Choroid plexus epithelial cell (primary cell): Measurements from ENCODE around the gene EEF2K.
A peak's percentile ranks its signal among the peaks of the same experiment; 100 is the strongest.

Experiments
- DNase-seq: peaks from one replicate; pipeline ENCODE4 v3.0.0-alpha.2; 2010; ENCODE audit warnings: low read depth
- H3K4me3 ChIP-seq: 2 replicates; pipeline ENCODE4 v1.5.1; 2011; ENCODE audit warnings: low read depth, mild to moderate bottlenecking, control low read depth, low read length, moderate library complexity
- TF ChIP-seq, protein P1 (sequence below): conservative IDR thresholded peaks from 2 replicates; pipeline ENCODE4 v1.5.1; 2011; ENCODE audit warnings: low read depth, mild to moderate bottlenecking, control low read depth, inconsistent platforms, low read length, moderate library complexity

EEF2K gene

GRCh38 chr16:22233037-22233372, 26.9 kb downstream of the EEF2K start:
- TF ChIP-seq, protein P1, sequence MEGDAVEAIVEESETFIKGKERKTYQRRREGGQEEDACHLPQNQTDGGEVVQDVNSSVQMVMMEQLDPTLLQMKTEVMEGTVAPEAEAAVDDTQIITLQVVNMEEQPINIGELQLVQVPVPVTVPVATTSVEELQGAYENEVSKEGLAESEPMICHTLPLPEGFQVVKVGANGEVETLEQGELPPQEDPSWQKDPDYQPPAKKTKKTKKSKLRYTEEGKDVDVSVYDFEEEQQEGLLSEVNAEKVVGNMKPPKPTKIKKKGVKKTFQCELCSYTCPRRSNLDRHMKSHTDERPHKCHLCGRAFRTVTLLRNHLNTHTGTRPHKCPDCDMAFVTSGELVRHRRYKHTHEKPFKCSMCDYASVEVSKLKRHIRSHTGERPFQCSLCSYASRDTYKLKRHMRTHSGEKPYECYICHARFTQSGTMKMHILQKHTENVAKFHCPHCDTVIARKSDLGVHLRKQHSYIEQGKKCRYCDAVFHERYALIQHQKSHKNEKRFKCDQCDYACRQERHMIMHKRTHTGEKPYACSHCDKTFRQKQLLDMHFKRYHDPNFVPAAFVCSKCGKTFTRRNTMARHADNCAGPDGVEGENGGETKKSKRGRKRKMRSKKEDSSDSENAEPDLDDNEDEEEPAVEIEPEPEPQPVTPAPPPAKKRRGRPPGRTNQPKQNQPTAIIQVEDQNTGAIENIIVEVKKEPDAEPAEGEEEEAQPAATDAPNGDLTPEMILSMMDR: no peak
- DNase-seq: no peak
- H3K4me3 ChIP-seq: no peak overlapping the region

DNA sequence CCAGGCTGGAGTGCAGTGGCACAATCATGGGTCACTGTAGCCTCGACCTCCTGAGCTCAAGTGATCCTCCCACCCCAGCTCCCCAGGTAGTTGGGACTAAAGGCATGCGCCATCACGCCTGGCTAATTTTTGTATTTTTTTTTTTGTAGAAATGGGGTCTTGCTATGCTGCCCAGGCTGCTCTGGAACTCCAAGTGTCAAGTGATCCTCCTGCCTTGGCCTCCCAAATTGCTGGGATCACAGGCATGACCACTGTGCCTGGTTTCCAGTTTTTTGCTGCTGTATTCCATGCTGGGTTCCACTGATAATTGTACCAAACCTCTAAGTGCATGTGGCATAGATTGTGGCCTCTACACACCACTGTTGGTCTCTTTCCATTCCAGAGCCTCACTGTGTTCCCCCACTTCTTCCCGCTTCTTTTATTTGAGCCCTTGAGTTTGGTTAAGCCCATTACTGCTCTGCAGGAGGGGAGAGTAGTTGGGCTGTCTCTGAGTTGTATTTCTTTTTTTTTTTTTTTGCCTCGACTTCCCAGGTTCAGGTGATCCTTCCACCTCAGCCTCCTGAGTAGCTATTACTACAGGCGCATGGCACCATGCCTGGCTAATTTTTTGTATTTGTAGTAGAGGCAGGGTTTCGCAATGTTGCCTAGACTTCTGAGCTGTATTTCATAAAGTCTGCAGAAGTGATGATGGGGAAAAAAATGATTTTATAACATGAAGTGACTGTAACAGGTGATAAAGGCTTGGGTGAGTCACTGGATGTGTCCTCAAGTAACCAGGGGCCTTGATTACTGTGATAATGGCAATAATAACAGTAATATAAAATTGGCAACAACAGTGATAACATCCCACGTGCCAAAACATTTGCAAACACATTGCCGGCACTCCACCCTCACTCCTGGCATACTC, 30.0 kb downstream of the EEF2K start:
- TF ChIP-seq, protein P1: no peak
- DNase-seq: no peak
- H3K4me3 ChIP-seq: no peak overlapping the region

DNA sequence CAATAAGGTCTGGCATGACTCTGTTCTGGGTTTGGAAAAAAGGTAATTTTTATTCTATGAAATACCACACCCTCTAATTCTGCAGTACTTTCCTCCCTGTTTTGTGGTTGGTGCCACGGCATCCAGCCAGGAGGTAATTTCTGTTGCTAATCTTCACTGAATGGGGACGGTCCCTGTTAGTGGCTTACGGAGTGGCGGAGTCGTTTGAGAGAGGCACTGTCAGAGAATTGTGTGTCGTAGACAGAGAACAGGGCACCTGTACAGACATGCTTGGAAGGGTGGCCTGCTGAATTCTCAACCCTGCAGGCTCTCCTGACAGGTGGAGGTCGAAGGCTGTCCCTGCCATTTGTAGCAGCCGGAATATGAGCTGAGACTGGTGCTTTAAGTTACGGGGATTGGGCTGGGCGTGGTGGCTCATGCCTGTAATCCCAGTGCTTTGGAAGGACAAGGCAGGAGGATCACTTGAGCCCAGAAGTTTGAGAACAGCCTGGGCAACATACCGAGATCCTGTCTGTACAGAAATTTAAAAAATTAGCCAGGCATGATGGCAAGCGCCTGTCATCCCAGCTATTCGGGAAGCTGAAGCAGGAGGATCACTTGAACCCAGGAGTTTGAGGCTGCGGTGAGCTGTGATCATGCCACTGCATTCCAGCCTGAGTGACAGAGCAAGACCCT, 33.2 kb downstream of the EEF2K start:
- H3K4me3 ChIP-seq: no peak overlapping the region
- TF ChIP-seq, protein P1: no peak
- no peak for DNase-seq

GRCh38 chr16:22240023-22240710, 34.1 kb downstream of the EEF2K start:
- peak; percentile 57 for DNase-seq
- TF ChIP-seq, protein P1: no peak
- no peak overlapping the region for H3K4me3 ChIP-seq

GRCh38 chr16:22250522-22250921, 44.4 kb downstream of the EEF2K start:
- TF ChIP-seq, protein P1: no peak
- H3K4me3 ChIP-seq: no peak overlapping the region
- no peak for DNase-seq

DNA sequence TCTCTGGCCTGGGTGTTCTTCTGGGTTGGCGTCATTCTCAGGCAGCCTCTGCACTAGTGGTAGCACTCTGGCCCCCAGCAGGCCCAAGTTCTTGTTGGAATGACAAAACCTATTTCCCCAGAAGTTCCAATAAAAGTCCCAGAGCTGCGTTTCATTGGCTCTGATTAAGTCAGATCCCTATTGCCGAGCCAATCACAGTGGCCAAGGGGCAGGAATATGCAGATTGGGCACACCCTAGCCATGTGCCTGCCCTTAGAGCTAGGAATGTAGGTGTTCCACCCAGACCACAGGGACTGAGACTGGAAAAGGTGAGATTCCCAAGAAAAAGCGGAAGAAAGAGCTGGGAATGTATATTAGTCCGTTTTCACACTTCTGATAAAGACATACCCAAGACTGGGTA, 46.2 kb downstream of the EEF2K start:
- TF ChIP-seq, protein P1: no peak
- H3K4me3 ChIP-seq: no peak overlapping the region
- DNase-seq: no peak
